ENCODE data around the gene TENT4A. TPM values are rescaled to one million over a fixed set of nuclear protein-coding genes. Genes with fewer than 3 reads are reported as not detected.

The TENT4A gene
- 22.6 TPM for total RNA-seq

GRCh38 chr5:6713274-6714225 lies at the start of gene TENT4A:
TENT4A (plus strand) TSS chr5:6713432; CDS start chr5:6713984, 552 bp downstream.

Other genes starting within 250 kb of the TENT4A start
- 39.4 TPM for gene NSUN2, start 80.4 kb upstream of the TENT4A start, total RNA-seq
- gene SRD5A1, start 80.0 kb upstream of the TENT4A start, total RNA-seq = 56.7 TPM

Measured in diencephalon (tissue), 1 donor.